Retinal pigment epithelial cell (primary cell): ENCODE results near the gene RGCC.

Experiments
- DNase-seq: peaks from one replicate; pipeline ENCODE4 v3.0.0-alpha.2; 2010; ENCODE audit warnings: low read depth
- H3K4me3 ChIP-seq: 2 replicates; pipeline ENCODE4 v1.5.1; 2011; ENCODE audit warnings: mild to moderate bottlenecking, low read length, control low read depth, moderate library complexity
- TF ChIP-seq, protein P1 (sequence below): conservative IDR thresholded peaks from 2 replicates; pipeline ENCODE4 v1.5.1; 2011; ENCODE audit warnings: low read depth, low read length, control low read depth, inconsistent platforms

Gene RGCC, protein sequence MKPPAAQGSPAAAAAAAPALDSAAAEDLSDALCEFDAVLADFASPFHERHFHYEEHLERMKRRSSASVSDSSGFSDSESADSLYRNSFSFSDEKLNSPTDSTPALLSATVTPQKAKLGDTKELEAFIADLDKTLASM

DNA sequence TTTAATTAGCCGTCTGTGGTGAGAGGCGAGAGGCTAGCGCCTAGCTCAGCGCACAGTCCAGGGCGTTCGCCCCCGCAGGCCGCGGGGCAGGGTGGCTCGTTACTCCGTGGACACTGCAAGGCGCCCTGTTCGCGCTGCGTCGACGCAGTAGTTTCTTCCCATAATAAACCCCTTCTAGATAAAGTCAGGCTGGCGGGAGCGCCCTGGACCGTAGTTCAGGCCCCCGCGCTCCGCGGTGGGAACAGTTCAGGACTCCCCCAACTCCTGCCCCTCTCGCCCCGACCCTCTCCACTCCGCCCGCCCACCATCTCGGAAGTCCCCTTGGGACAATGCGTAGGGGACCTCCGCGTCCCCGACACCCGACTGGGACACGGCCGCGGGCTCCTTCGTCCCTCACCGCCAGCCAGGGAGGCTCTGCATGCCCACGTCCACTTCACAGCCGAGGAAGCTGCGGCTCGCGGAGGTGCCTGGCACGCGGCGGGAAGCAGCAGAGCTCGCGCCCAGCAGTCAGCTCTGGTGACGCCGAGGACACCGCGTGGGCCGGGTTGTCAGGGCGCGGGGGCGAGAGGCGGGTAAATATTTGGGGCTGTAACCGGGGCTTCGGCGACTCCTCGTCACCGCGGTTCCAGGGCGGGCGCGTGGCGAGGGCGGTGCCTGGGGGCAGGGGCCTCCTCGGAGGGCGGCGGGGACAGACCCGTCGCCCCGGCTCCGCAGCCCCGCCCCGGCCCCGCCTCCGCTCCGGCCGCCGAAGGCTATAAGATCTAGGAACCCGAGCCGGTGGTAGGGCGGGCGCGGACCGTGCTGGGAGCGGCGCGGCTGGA lies at the start of gene RGCC:
TSS of gene RGCC (plus strand) at position 783 of the 821 bp plus-strand sequence. CDS start 158 bp downstream, outside the sequence.
- peak within 1 kb of the TSS; percentile 50 for H3K4me3 ChIP-seq
- peak; percentile 28 for DNase-seq

DNA sequence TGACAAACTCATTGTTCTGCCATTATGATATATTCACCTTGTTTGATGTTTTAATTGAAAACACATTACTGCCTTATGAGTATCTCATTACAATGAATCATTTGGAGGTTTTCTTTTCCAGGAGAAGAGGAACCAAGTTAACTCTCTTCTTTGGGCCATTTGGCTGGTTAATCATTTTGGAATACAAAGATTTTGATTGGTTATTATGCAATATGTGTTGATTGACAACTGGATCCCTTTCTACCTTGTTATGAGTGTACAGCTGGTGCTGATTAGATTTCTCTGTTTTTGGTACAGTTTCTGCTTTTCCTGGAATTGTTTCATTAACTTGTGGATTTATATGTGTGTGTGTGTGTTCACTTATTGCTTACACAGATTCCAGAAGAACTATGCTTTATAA lies 49.2 kb upstream of the RGCC start:
- TF ChIP-seq, protein P1, sequence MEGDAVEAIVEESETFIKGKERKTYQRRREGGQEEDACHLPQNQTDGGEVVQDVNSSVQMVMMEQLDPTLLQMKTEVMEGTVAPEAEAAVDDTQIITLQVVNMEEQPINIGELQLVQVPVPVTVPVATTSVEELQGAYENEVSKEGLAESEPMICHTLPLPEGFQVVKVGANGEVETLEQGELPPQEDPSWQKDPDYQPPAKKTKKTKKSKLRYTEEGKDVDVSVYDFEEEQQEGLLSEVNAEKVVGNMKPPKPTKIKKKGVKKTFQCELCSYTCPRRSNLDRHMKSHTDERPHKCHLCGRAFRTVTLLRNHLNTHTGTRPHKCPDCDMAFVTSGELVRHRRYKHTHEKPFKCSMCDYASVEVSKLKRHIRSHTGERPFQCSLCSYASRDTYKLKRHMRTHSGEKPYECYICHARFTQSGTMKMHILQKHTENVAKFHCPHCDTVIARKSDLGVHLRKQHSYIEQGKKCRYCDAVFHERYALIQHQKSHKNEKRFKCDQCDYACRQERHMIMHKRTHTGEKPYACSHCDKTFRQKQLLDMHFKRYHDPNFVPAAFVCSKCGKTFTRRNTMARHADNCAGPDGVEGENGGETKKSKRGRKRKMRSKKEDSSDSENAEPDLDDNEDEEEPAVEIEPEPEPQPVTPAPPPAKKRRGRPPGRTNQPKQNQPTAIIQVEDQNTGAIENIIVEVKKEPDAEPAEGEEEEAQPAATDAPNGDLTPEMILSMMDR, result no peak
- no peak overlapping the region for H3K4me3 ChIP-seq
- no peak for DNase-seq

More for the DNA sequence above, at the start of gene RGCC:
- TF ChIP-seq, protein P1, result no peak

DNA sequence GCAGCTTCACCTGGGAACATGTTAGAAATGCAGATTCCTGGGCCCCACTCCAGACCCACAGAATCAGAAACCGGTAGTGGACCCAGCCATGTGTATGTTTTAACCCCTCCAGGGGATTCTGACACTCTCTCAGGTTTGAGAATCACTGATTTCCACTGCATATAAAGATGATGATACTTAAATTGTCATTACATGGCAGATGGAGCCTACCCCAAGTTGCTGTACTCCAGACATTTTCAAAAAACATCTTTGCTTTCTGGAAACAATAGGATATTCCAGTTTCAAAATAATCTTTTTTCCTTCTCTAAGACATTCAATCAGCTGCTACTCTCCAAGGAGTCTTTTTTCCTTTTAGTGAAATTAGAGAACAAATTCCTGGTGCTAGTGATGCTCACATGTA lies 48.6 kb upstream of the RGCC start:
- H3K4me3 ChIP-seq, result no peak overlapping the region
- TF ChIP-seq, protein P1, result no peak
- no peak for DNase-seq

DNA sequence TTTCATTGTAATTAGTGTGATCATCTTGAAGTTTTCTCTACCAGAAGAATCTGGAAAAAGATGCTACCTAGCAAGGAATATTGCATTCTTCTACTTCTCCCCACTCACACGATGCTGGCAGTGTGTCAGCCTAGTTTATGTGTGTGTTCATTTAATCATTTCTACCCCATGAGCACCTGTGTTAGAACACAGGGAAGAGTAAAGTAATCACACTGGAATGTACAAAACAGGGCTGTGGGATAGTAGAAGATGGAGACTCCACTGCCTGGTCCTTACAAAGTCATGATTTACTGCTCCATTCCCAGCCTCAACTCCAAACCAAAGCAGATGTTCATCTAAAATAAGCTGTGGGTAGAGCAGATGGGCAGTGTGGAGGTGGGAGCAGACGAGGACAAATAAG lies 47.7 kb upstream of the RGCC start:
- DNase-seq, result no peak
- H3K4me3 ChIP-seq, result no peak overlapping the region
- TF ChIP-seq, protein P1, result no peak

DNA sequence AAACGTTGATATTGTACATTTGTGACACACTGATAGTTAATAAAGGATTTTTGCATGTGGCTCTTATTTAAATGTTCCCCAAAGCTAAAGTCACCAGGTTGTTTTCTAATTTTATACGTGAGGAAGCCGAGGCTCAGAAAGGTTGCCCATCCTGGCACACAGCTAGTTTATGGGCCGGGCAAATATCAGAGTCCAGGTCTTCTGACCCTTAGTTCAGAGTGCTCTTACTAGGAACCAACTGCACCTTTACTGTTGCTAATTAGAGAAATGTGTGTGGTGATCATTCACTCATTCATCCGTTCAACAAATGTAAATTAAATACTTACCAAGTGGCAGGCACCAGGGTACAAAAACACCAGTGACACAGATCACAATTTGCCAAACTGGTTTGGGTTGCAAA lies 46.3 kb upstream of the RGCC start:
- no peak for DNase-seq
- H3K4me3 ChIP-seq, result no peak overlapping the region
- TF ChIP-seq, protein P1, result no peak

DNA sequence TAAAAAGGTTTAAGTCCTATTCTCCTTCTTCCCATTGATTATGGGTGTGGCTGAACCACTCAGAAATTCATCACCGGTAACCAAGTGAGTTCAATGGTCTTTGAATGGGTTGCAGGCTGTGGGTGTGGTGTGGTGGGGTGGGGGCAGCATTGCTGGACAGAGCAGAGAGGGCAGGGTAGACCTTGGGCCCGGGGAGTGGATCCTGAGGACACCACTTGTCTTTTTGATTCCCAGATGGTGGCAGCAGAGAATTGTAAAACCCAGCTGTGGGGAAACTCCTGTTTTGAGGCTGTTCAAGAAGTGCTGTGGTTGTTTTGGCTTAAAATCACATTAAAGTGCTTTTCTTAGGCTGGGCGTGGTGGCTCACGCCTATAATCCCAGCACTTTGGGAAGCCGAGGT lies 45.8 kb upstream of the RGCC start:
- no peak overlapping the region for H3K4me3 ChIP-seq
- TF ChIP-seq, protein P1, result peak; percentile 14
- DNase-seq, result no peak

DNA sequence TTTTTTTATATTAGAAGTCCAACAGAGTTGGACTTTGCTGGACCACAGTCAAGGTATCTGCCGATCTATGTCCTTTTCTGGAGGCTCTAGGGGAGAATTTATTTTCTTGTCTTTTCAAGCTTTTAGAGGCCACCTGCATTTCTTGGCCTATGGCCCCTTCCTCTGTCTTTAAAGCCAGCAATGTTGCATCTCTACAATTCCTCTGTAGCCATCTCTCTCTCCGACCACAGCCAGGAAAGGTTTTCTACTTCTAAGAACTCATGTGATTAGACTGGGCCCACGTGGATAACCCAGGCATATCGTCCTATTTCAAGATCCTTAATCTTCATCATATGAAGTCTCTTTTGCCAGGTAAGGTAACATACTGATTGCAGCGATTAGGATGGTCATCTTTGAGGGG lies 43.5 kb upstream of the RGCC start:
- DNase-seq, result no peak
- no peak overlapping the region for H3K4me3 ChIP-seq
- TF ChIP-seq, protein P1, result no peak
